ENCODE results near the gene MYO1D. TPM values are rescaled to one million over a fixed set of nuclear protein-coding genes. Genes with fewer than 3 reads are reported as not detected.

MYO1D gene
- total and polyA plus RNA-seq, 5 donors, result 5.8 to 17.0 (median 10.4) TPM

GRCh38 chr17:32596628-32597027, 280.3 kb downstream of the MYO1D start:
- WGBS, result 77% methylated on average over 2 of the region's 2 CpGs
- Histone ChIP-seq H3K27ac (ENCODE audit: low read length) (no peak overlapping the region), H3K4me1 (ENCODE audit: control insufficient read depth, insufficient read depth, low read length) (no peaks in the 10 kb centered on the region), H3K4me3 (ENCODE audit: low read length) (no peak overlapping the region), H3K9me3 (ENCODE audit: control insufficient read depth, low read length) (no peaks in the 10 kb centered on the region), H3K27me3 (ENCODE audit: control insufficient read depth, insufficient read depth) (no peaks in the 10 kb centered on the region)
- no peak for ATAC-seq
- intact Hi-C loops (cut with DNase I), result no loop called here
- DNase-seq, result no peak

- Histone ChIP-seq H3K4me3 (ENCODE audit: low read length) (no peak overlapping the region), H3K4me1 (ENCODE audit: control insufficient read depth, insufficient read depth, low read length) (no peaks in the 10 kb centered on the region), H3K9me3 (ENCODE audit: control insufficient read depth, low read length) (no peaks in the 10 kb centered on the region), H3K27ac (ENCODE audit: low read length) (no peak overlapping the region), H3K27me3 (ENCODE audit: control insufficient read depth, insufficient read depth) (no peaks in the 10 kb centered on the region)
- ATAC-seq, result no peak
- no peak for DNase-seq
- intact Hi-C loops (cut with DNase I), result no loop called here
- 88% methylated on average over 8 of the region's 8 CpGs for WGBS
Measured at GRCh38 chr17:32596206-32596605, 280.7 kb downstream of the MYO1D start.

GRCh38 chr17:32593003-32593402, 283.9 kb downstream of the MYO1D start:
- no peaks in the 10 kb centered on the region for H3K9me3 ChIP-seq (ENCODE audit: control insufficient read depth, low read length)
- WGBS, result 77% methylated on average over 1 of the region's 1 CpG
- DNase-seq (no peak), ATAC-seq (no peak)
- H3K4me1 ChIP-seq (ENCODE audit: control insufficient read depth, insufficient read depth, low read length), result peaks cover 3% of the 10 kb centered on the region
- no peak overlapping the region for H3K4me3 ChIP-seq (ENCODE audit: low read length)
- H3K27me3 ChIP-seq (ENCODE audit: control insufficient read depth, insufficient read depth), result no peaks in the 10 kb centered on the region
- no peak overlapping the region for H3K27ac ChIP-seq (ENCODE audit: low read length)
- intact Hi-C loops (cut with DNase I), result no loop called here

GRCh38 chr17:32591405-32591804, 285.5 kb downstream of the MYO1D start:
- Histone ChIP-seq H3K4me3 (ENCODE audit: low read length) (no peak overlapping the region), H3K4me1 (ENCODE audit: control insufficient read depth, insufficient read depth, low read length) (peaks cover 3% of the 10 kb centered on the region), H3K9me3 (ENCODE audit: control insufficient read depth, low read length) (no peaks in the 10 kb centered on the region), H3K27ac (ENCODE audit: low read length) (no peak overlapping the region), H3K27me3 (ENCODE audit: control insufficient read depth, insufficient read depth) (no peaks in the 10 kb centered on the region)
- DNase-seq, result no peak
- WGBS, result 93% methylated on average over 3 of the region's 3 CpGs
- intact Hi-C loops (cut with DNase I), result no loop called here
- no peak for ATAC-seq

- ATAC-seq, result no peak
Measured at GRCh38 chr17:32590974-32591373, 285.9 kb downstream of the MYO1D start.

GRCh38 chr17:32588982-32589381, 287.9 kb downstream of the MYO1D start:
- intact Hi-C loops (cut with DNase I), result no loop called here
- no peaks in the 10 kb centered on the region for H3K9me3 ChIP-seq (ENCODE audit: control insufficient read depth, low read length)
- no peak for DNase-seq
- no peak for ATAC-seq
- 83% methylated on average over 6 of the region's 6 CpGs for WGBS
- H3K4me3 ChIP-seq (ENCODE audit: low read length), result no peak overlapping the region
- no peaks in the 10 kb centered on the region for H3K27me3 ChIP-seq (ENCODE audit: control insufficient read depth, insufficient read depth)
- H3K27ac ChIP-seq (ENCODE audit: low read length), result no peak overlapping the region
- peaks cover 3% of the 10 kb centered on the region for H3K4me1 ChIP-seq (ENCODE audit: control insufficient read depth, insufficient read depth, low read length)

More at GRCh38 chr17:32590974-32591373, 285.9 kb downstream of the MYO1D start:
- 94% methylated on average over 4 of the region's 4 CpGs for WGBS
- Histone ChIP-seq H3K9me3 (ENCODE audit: control insufficient read depth, low read length) (no peaks in the 10 kb centered on the region), H3K27me3 (ENCODE audit: control insufficient read depth, insufficient read depth) (no peaks in the 10 kb centered on the region), H3K27ac (ENCODE audit: low read length) (no peak overlapping the region), H3K4me3 (ENCODE audit: low read length) (no peak overlapping the region), H3K4me1 (ENCODE audit: control insufficient read depth, insufficient read depth, low read length) (peaks cover 3% of the 10 kb centered on the region)
- no peak for DNase-seq
- intact Hi-C loops (cut with DNase I), result no loop called here

GRCh38 chr17:32588135-32588534, 288.8 kb downstream of the MYO1D start:
- Histone ChIP-seq H3K4me1 (ENCODE audit: control insufficient read depth, insufficient read depth, low read length) (peaks cover 3% of the 10 kb centered on the region), H3K9me3 (ENCODE audit: control insufficient read depth, low read length) (no peaks in the 10 kb centered on the region), H3K4me3 (ENCODE audit: low read length) (no peak overlapping the region), H3K27ac (ENCODE audit: low read length) (no peak overlapping the region), H3K27me3 (ENCODE audit: control insufficient read depth, insufficient read depth) (no peaks in the 10 kb centered on the region)
- ATAC-seq, result no peak
- WGBS, result 35% methylated on average over 3 of the region's 3 CpGs
- DNase-seq, result no peak
- intact Hi-C loops (cut with DNase I), result no loop called here

GRCh38 chr17:32586666-32587065, 290.3 kb downstream of the MYO1D start:
- 81% methylated on average over 2 of the region's 2 CpGs for WGBS
- Histone ChIP-seq H3K9me3 (ENCODE audit: control insufficient read depth, low read length) (no peaks in the 10 kb centered on the region), H3K27me3 (ENCODE audit: control insufficient read depth, insufficient read depth) (no peaks in the 10 kb centered on the region), H3K27ac (ENCODE audit: low read length) (no peak overlapping the region), H3K4me1 (ENCODE audit: control insufficient read depth, insufficient read depth, low read length) (peaks cover 3% of the 10 kb centered on the region), H3K4me3 (ENCODE audit: low read length) (no peak overlapping the region)
- intact Hi-C loops (cut with DNase I), result no loop called here
- no peak for DNase-seq
- ATAC-seq, result no peak

GRCh38 chr17:32584792-32585191, 292.1 kb downstream of the MYO1D start:
- H3K4me3 ChIP-seq (ENCODE audit: low read length), result no peak overlapping the region
- ATAC-seq (no peak), DNase-seq (no peak)
- H3K27ac ChIP-seq (ENCODE audit: low read length), result no peak overlapping the region
- H3K27me3 ChIP-seq (ENCODE audit: control insufficient read depth, insufficient read depth), result no peaks in the 10 kb centered on the region
- H3K9me3 ChIP-seq (ENCODE audit: control insufficient read depth, low read length), result no peaks in the 10 kb centered on the region
- 88% methylated on average over 1 of the region's 1 CpG for WGBS
- no peaks in the 10 kb centered on the region for H3K4me1 ChIP-seq (ENCODE audit: control insufficient read depth, insufficient read depth, low read length)
- intact Hi-C loops (cut with DNase I), result no loop called here

- H3K4me3 ChIP-seq (ENCODE audit: low read length), result no peak overlapping the region
- H3K9me3 ChIP-seq (ENCODE audit: control insufficient read depth, low read length), result no peaks in the 10 kb centered on the region
- no peak for ATAC-seq
- H3K27me3 ChIP-seq (ENCODE audit: control insufficient read depth, insufficient read depth), result no peaks in the 10 kb centered on the region
- intact Hi-C loops (cut with DNase I), result no loop called here
- no peak overlapping the region for H3K27ac ChIP-seq (ENCODE audit: low read length)
- 92% methylated on average over 1 of the region's 1 CpG for WGBS
- H3K4me1 ChIP-seq (ENCODE audit: control insufficient read depth, insufficient read depth, low read length), result no peaks in the 10 kb centered on the region
- DNase-seq, result no peak
Measured at GRCh38 chr17:32583053-32583452, 293.9 kb downstream of the MYO1D start.

- Histone ChIP-seq H3K4me1 (ENCODE audit: control insufficient read depth, insufficient read depth, low read length) (no peaks in the 10 kb centered on the region), H3K27me3 (ENCODE audit: control insufficient read depth, insufficient read depth) (no peaks in the 10 kb centered on the region), H3K4me3 (ENCODE audit: low read length) (no peak overlapping the region), H3K27ac (ENCODE audit: low read length) (no peak overlapping the region), H3K9me3 (ENCODE audit: control insufficient read depth, low read length) (no peaks in the 10 kb centered on the region)
- ATAC-seq (no peak), DNase-seq (no peak)
- intact Hi-C loops (cut with DNase I), result no loop called here
Measured at GRCh38 chr17:32575852-32576251, 301.1 kb downstream of the MYO1D start.

GRCh38 chr17:32570081-32570396, 306.9 kb downstream of the MYO1D start:
- 89% methylated on average over 2 of the region's 2 CpGs for WGBS
- DNase-seq, result no peak
- no peaks in the 10 kb centered on the region for H3K27me3 ChIP-seq (ENCODE audit: control insufficient read depth, insufficient read depth)
- H3K9me3 ChIP-seq (ENCODE audit: control insufficient read depth, low read length), result no peaks in the 10 kb centered on the region
- intact Hi-C loops (cut with DNase I), result no loop called here
- no peak overlapping the region for H3K27ac ChIP-seq (ENCODE audit: low read length)
- no peak for ATAC-seq
- no peak overlapping the region for H3K4me3 ChIP-seq (ENCODE audit: low read length)
- no peaks in the 10 kb centered on the region for H3K4me1 ChIP-seq (ENCODE audit: control insufficient read depth, insufficient read depth, low read length)

Measured in right cardiac atrium (tissue), 5 donors.